B cell (primary cell): ENCODE data around the gene UGT1A5. TPM values are rescaled to one million over a fixed set of nuclear protein-coding genes. Genes with fewer than 3 reads are reported as not detected.

Experiments used
- ATAC-seq: fragments of 200-7000 bp; cut with Tn5 transposase; one replicate; pipeline ENCODE4 v1.10.0; 2021; ENCODE audit warnings: low read depth, mild to moderate bottlenecking, moderate number of reproducible peaks, moderate library complexity
- CTCF ChIA-PET: fragments of 350-600 bp; sonication (Branson Sonifier 250); formaldehyde crosslinking; loops from one replicate; lab custom pipeline; 2021; ENCODE audit warnings: antibody characterized with exemption, inconsistent platforms; lab: Charles Lee
- POLR2A ChIA-PET: fragments of 350-600 bp; sonication (Branson Sonifier 250); formaldehyde crosslinking; loops from one replicate; lab custom pipeline; 2021; ENCODE audit warnings: antibody characterized with exemption; lab: Charles Lee
- DNase-seq: peaks from one replicate; pipeline ENCODE4 v3.0.0; 2013
- H2AFZ ChIP-seq: 2 replicates; pipeline ENCODE4 v1.6.1; 2012; ENCODE audit warnings: mild to moderate bottlenecking, low read depth, low read length; ENCODE audit not compliant: insufficient read depth, poor library complexity, severe bottlenecking
- H3K27ac ChIP-seq, 2 donors: 1 replicate in 1 of 2; 2 replicates in 1 of 2; pipeline ENCODE4 v1.5.1; 2012 to 2013; ENCODE audit warnings: low read length in 2 of 2, mild to moderate bottlenecking in 2 of 2, moderate library complexity in 1 of 2
- H3K27me3 ChIP-seq, 4 experiments: fragments of 200-600 bp in 1 of 4; sonication (generic) in 1 of 4; replicated peaks in 1 of 4; 1 replicate in 2 of 4; 2 replicates in 2 of 4; pipeline versions ENCODE4 v1.6.1 to v1.7.0; 2013 to 2016; ENCODE audit warnings: low read length in 3 of 4, mild to moderate bottlenecking in 2 of 4, mixed read lengths in 1 of 4, moderate library complexity in 1 of 4; ENCODE audit not compliant: insufficient read depth in 4 of 4, control insufficient read depth in 3 of 4; ENCODE audit errors: control extremely low read depth in 1 of 4
- H3K36me3 ChIP-seq, 2 experiments: replicated peaks in 1 of 2; 1 replicate in 1 of 2; 2 replicates in 1 of 2; pipeline versions ENCODE4 v1.6.1 to v1.7.1; 2013; ENCODE audit warnings: low read length in 1 of 2; ENCODE audit not compliant: insufficient read depth in 2 of 2, control insufficient read depth in 1 of 2; ENCODE audit errors: control extremely low read depth in 1 of 2, extremely low read depth in 1 of 2
- H3K4me1 ChIP-seq, 2 donors: fragments of 200-600 bp in 1 of 2; sonication (generic) in 1 of 2; 1 replicate in 1 of 2; 2 replicates in 1 of 2; pipeline versions ENCODE4 v1.5.1 to v1.6.1; 2013 to 2017; ENCODE audit warnings: low read length in 2 of 2; ENCODE audit not compliant: control insufficient read depth in 2 of 2, insufficient read depth in 2 of 2
- H3K4me2 ChIP-seq: replicated peaks from 2 replicates; pipeline ENCODE3; 2012; ENCODE audit warnings: mild to moderate bottlenecking, low read depth, low read length; ENCODE audit not compliant: poor library complexity, severe bottlenecking
- H3K4me3 ChIP-seq, 5 experiments: fragments of 200-600 bp in 1 of 5; sonication (generic) in 1 of 5; 1 replicate in 3 of 5; 2 replicates in 2 of 5; pipeline versions ENCODE4 v1.5.1 to v1.7.0; 2011 to 2016; ENCODE audit warnings: low read length in 4 of 5, mild to moderate bottlenecking in 4 of 5, low read depth in 2 of 5, control low read depth in 1 of 5, moderate library complexity in 1 of 5; ENCODE audit not compliant: insufficient read depth in 1 of 5; ENCODE audit errors: control extremely low read depth in 1 of 5, extremely low read depth in 1 of 5
- H3K79me2 ChIP-seq: fragments of 200-600 bp; sonication (generic); one replicate; pipeline ENCODE4 v1.6.0; 2016; ENCODE audit warnings: low read length; ENCODE audit not compliant: control insufficient read depth, insufficient read depth
- H3K9ac ChIP-seq: fragments of 200-600 bp; sonication (generic); 2 replicates; pipeline ENCODE4 v1.6.1; 2017; ENCODE audit warnings: mild to moderate bottlenecking, low read length, moderate library complexity
- H3K9me3 ChIP-seq, 3 donors: one replicate each; pipeline versions ENCODE4 v1.6.1 to v1.7.1; 2013; ENCODE audit warnings: low read length in 2 of 3; ENCODE audit not compliant: control insufficient read depth in 2 of 3, insufficient read depth in 1 of 3; ENCODE audit errors: control extremely low read depth in 1 of 3
- H4K20me1 ChIP-seq: 2 replicates; pipeline ENCODE4 v1.6.0; 2012; ENCODE audit warnings: mild to moderate bottlenecking, low read length; ENCODE audit not compliant: insufficient read depth, control insufficient read depth, poor library complexity, severe bottlenecking
- H3K27ac Mint-ChIP-seq: one replicate; pipeline ENCODE4 v1.8.0; 2021; ENCODE audit warnings: mixed read lengths
- H3K27me3 Mint-ChIP-seq: one replicate; pipeline ENCODE4 v1.8.0; 2021; ENCODE audit warnings: mixed read lengths
- H3K4me1 Mint-ChIP-seq: one replicate; pipeline ENCODE4 v1.8.0; 2021; ENCODE audit warnings: mixed read lengths
- H3K4me3 Mint-ChIP-seq: one replicate; pipeline ENCODE4 v1.8.0; 2021; ENCODE audit warnings: mixed read lengths
- H3K9me3 Mint-ChIP-seq: one replicate; pipeline ENCODE4 v1.8.0; 2022; ENCODE audit warnings: mixed read lengths; ENCODE audit not compliant: insufficient read depth
- CTCF ChIP-seq: fragments of 200-600 bp; IDR thresholded peaks from one replicate; pipeline ENCODE4 v1.8.0; 2022; ENCODE audit warnings: antibody characterized with exemption, mild to moderate bottlenecking
- EZH2 ChIP-seq: IDR thresholded peaks from 2 replicates; pipeline ENCODE4 v1.6.1; 2012; ENCODE audit warnings: borderline replicate concordance, low read depth, mild to moderate bottlenecking, moderate library complexity, low read length; ENCODE audit not compliant: insufficient read depth, poor library complexity, severe bottlenecking
- WGBS: methylation state at CpG from one replicate; pipeline ENCODE4 v1.1.5; 2013; ENCODE audit warnings: missing lambda C conversion rate; ENCODE audit not compliant: insufficient coverage; 5-methylcytosine and 5-hydroxymethylcytosine counted together
- intact Hi-C: fragments of 100-400 bp; cut with micrococcal nuclease; formaldehyde crosslinking; loops from one replicate; pipeline ENCODE4 v1.10.0; 2022
- polyA plus RNA-seq: library from polyadenylated mRNA; depleted of rRNA; stranded (reverse); fragments of >200 nt; gene quantifications from 2 replicates; pipeline ENCODE4 v1.2.3, GENCODE V29; 2012
- total RNA-seq, 2 donors: library from RNA; stranded (reverse); fragments of 120-200 nt in 1 of 2; gene quantifications; 1 replicate in 1 of 2; 2 replicates in 1 of 2; pipeline versions ENCODE4 v1.2.3 to v1.2.4, GENCODE V29; 2013 to 2022

Gene UGT1A5
- total and polyA plus RNA-seq, 2 donors (not counting 1 experiment from before 2014, with no cell fraction given), result not detected

DNA sequence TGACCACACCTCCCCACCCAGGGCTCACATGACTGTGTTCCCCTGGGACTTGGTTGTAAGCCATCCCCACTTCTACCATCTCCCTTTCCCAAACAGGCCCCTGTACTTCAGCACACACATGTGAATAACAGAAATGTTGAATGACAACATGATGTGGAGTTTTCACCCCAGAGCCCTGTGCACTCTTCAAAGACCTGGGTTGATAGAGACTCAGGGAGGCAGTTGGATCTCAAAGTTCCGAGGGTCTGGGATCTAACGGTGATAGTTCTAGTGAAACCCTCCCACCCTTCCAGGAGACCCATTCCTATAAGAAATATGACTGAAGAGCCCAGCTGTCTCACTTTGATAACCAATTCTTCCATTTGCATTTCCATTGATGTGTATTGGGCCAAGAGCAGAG, 65.3 kb downstream of the UGT1A5 start, which contains the start of gene MROH2A:
TSS of gene MROH2A (plus strand) at position 301 of the 400 bp plus-strand sequence. CDS start 1,029 bp downstream, outside the sequence.
- no peak within 1 kb of the TSS for H3K4me3 ChIP-seq
- no peak within 1 kb of the TSS for H2AFZ ChIP-seq
- H3K4me3 Mint-ChIP-seq, result no peak within 1 kb of the TSS
- DNase-seq, result no peak
- TF ChIP-seq EZH2 (no peak), CTCF (no peak)
- POLR2A ChIA-PET, result no interaction called here
- intact Hi-C loops, result no loop called here
- H3K9ac ChIP-seq, result no peak within 1 kb of the TSS
- no peak for ATAC-seq
- no peaks in the 10 kb centered on the region for H3K4me1 ChIP-seq
- no peaks in the 10 kb centered on the region for H3K4me1 Mint-ChIP-seq
- peaks cover 7% of the 10 kb centered on the region for H3K9me3 Mint-ChIP-seq
- H3K36me3 ChIP-seq, result no peaks in the 10 kb centered on the region
- no peak within 1 kb of the TSS for H3K4me2 ChIP-seq
- H3K79me2 ChIP-seq, result no peaks in the 10 kb centered on the region
- H3K27ac Mint-ChIP-seq, result no peak within 1 kb of the TSS
- H3K27me3 ChIP-seq, result peaks cover 0 to 12% (median 1%) of the 10 kb centered on the region in 4 experiments
- H3K27me3 Mint-ChIP-seq, result peaks cover 24% of the 10 kb centered on the region
- peaks cover 2 to 24% (median 8%) of the 10 kb centered on the region in 3 donors for H3K9me3 ChIP-seq
- no peak within 1 kb of the TSS for H3K27ac ChIP-seq
- no CpG with 5 or more reads among the region's 2 CpGs for WGBS
- CTCF ChIA-PET, result no interaction called here
- no peaks in the 10 kb centered on the region for H4K20me1 ChIP-seq

DNA sequence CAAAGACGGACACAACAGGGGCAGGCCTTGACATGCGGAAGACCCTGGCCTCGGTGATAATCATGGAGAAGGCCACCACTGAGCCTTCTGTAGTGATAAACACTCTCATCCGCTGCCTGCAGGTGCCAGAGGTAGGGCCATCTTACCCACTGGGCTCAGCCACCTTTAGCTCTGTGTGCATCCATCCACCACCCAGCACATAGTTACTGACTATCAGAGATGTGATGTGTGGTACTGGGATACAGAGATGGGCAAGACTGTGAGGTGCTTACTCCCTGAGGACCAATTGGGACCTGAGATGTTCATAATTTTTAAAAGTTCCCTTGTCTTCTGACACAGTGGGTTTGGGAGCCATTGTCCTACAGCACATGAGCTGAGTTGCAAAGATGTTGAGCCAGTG, 67.0 kb downstream of the UGT1A5 start:
- Histone ChIP-seq H3K79me2 (no peaks in the 10 kb centered on the region), H4K20me1 (no peaks in the 10 kb centered on the region), H2AFZ (no peak overlapping the region), H3K4me3 (no peak overlapping the region), H3K4me1 (no peaks in the 10 kb centered on the region), H3K4me2 (no peak overlapping the region), H3K27ac (no peak overlapping the region), H3K9me3 (peaks cover 2 to 24% (median 8%) of the 10 kb centered on the region in 3 donors), H3K27me3 (peaks cover 0 to 10% (median 1%) of the 10 kb centered on the region in 4 experiments), H3K36me3 (no peaks in the 10 kb centered on the region), H3K9ac (no peak overlapping the region)
- DNase-seq (no peak), ATAC-seq (no peak)
- ChIA-PET POLR2A (no interaction called here), CTCF (no interaction called here)
- Mint-ChIP-seq H3K4me3 (no peak overlapping the region), H3K9me3 (peaks cover 7% of the 10 kb centered on the region), H3K27me3 (peaks cover 25% of the 10 kb centered on the region), H3K4me1 (no peaks in the 10 kb centered on the region), H3K27ac (no peak overlapping the region)
- WGBS, result 91% methylated on average over 3 of the region's 4 CpGs
- no peak for TF ChIP-seq CTCF
- no peak for TF ChIP-seq EZH2
- intact Hi-C loops, result no loop called here
